Stomach (tissue), 9 donors: ENCODE results near the gene TTLL8. TPM values are rescaled to one million over a fixed set of nuclear protein-coding genes. Genes with fewer than 3 reads are reported as not detected.

Experiments used
- DNase-seq, 2 donors: peaks; one replicate each; pipeline versions ENCODE4 v3.0.0 to v3.0.0-alpha.2; 2013 to 2019
- H3K27ac ChIP-seq, 5 donors: fragments of 200-600 bp in 4 of 5; sonication (generic) in 4 of 5; one replicate each; pipeline ENCODE4 v1.5.1; 2013 to 2019; ENCODE audit warnings: mild to moderate bottlenecking in 1 of 5, moderate library complexity in 1 of 5
- H3K27me3 ChIP-seq, 3 donors: fragments of 200-600 bp; sonication (generic); one replicate each; pipeline ENCODE4 v1.5.1; 2017 to 2019; ENCODE audit warnings: mixed run types in 1 of 3
- H3K36me3 ChIP-seq, 4 donors: fragments of 200-600 bp; sonication (generic); 1 replicate in 3 of 4; 2 replicates in 1 of 4; pipeline ENCODE4 v1.5.1; 2016 to 2019
- H3K4me1 ChIP-seq, 4 donors: fragments of 200-600 bp; sonication (generic); one replicate each; pipeline ENCODE4 v1.5.1; 2016 to 2019
- H3K4me3 ChIP-seq, 4 donors: fragments of 200-600 bp; sonication (generic) in 3 of 4; one replicate each; pipeline ENCODE4 v1.5.1; 2016 to 2019; ENCODE audit warnings: mild to moderate bottlenecking in 1 of 4
- H3K9me3 ChIP-seq, 4 donors: fragments of 200-600 bp; sonication (generic); one replicate each; pipeline ENCODE4 v1.5.1; 2016 to 2019
- CTCF ChIP-seq, 7 experiments: fragments of 450-650 bp in 4 of 7; fragments of 200-600 bp in 3 of 7; sonication (generic) in 3 of 7; IDR thresholded peaks; one replicate each; pipeline ENCODE4 v1.5.1; 2016 to 2019; ENCODE audit warnings: antibody characterized with exemption in 7 of 7, control low read depth in 2 of 7, mild to moderate bottlenecking in 1 of 7
- EP300 ChIP-seq: sonication (generic); formaldehyde crosslinking; IDR thresholded peaks from one replicate; pipeline ENCODE4 v1.6.1; 2017; ENCODE audit warnings: antibody characterized with exemption
- POLR2A ChIP-seq, 4 donors: fragments of 450-650 bp; IDR thresholded peaks; one replicate each; pipeline ENCODE4 v1.6.1; 2016; ENCODE audit warnings: antibody characterized with exemption in 4 of 4, control low read depth in 2 of 4, mild to moderate bottlenecking in 1 of 4, moderate library complexity in 1 of 4
- POLR2AphosphoS5 ChIP-seq, 3 donors: sonication (generic); formaldehyde crosslinking; IDR thresholded peaks; one replicate each; pipeline ENCODE4 v1.6.1; 2016; ENCODE audit warnings: antibody characterized with exemption in 3 of 3
- WGBS, 5 donors: extraction: QIAGEN DNeasy Blood & Tissue Kit in 3 of 5; methylation state at CpG; one replicate each; pipeline versions ENCODE4 v1.1.5 to v1.1.7; 2013 to 2018; 5-methylcytosine and 5-hydroxymethylcytosine counted together
- intact Hi-C: fragments of 100-400 bp; cut with DNase I; formaldehyde crosslinking; loops from one replicate; pipeline ENCODE4 v1.15.1; 2023; ENCODE audit warnings: low total_unique reads
- polyA plus RNA-seq, 3 donors: library from polyadenylated mRNA; stranded (reverse); fragments of 200-250 nt; gene quantifications; one replicate each; pipeline ENCODE4 v1.2.3, GENCODE V29; 2013
- total RNA-seq, 5 donors: library from RNA; depleted of rRNA; stranded (reverse); fragments of >200 nt; gene quantifications; one replicate each; pipeline versions ENCODE4 v1.1.0 to v1.2.3, GENCODE V29; 2014 to 2016
- donor health status: healthy with polysubstance abuse.
- donor health status: Bipolar disorder and iron deficiency.
- donor health status: healthy.

TTLL8 gene
- total and polyA plus RNA-seq, 8 donors = not detected

DNA sequence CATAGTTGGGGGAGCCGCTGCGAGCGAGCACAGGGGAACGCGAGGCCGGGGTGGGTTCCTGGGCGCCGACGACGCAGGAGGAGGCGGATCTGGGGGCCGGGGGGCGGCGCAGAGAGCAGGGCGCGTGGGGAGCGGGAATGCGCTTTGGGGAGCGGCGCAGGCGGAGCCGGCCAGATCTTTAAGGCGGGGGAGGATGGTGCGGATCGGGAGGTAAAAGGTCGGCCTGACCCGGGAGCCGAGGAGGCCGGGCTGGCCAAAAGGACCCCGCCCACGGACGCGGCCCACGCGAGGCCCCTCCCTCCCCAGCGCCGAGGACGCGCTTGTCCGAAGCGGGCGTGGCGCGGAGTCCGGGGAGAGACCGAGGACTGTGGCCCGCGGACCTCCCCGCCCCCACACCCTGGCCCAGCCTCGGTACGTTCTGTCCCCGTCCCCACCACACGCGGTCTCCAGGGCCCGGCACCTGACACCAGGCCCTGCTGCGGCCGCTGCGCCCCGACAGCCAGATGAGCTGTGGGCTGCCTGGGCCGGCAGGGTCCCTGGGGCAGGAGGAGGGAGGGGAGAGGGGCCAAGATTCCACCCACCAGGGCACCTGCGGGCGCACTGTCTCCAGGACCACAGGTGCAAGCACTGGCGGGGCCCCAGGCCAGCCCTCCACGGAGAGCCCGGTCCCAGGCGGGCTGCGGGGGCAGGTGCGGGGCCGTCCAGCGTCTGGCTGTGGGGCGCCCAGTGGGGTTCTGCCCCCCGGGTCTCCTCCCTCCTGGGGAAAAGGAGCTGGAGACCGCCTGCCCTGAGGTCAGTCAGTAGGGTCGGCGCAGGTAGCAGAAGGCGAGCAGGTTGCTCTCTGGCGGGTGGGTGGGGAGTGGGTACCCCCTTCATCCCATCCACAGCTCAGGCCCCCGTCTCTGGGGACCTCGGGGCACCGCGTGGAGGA is 86.6 kb downstream of the TTLL8 start:
- H3K36me3 ChIP-seq = no peaks in the 10 kb centered on the region
- H3K27ac ChIP-seq = peak overlapping the region; percentile 90 to 98 (median 97)
- H3K4me3 ChIP-seq = peak overlapping the region; percentile 44 to 54 (median 48)
- H3K27me3 ChIP-seq = peaks cover 0 to 11% (median 0%) of the 10 kb centered on the region in 3 donors
- TF ChIP-seq CTCF (IDR thresholded peaks at IDR 0.05) = no peak
- TF ChIP-seq POLR2AphosphoS5 (IDR thresholded peaks at IDR 0.05) = peak in 1 of 3 donors; percentile 86
- TF ChIP-seq EP300 = no peak
- no peak for TF ChIP-seq POLR2A (IDR thresholded peaks at IDR 0.05)
- H3K4me1 ChIP-seq = peaks cover 47 to 70% (median 60%) of the 10 kb centered on the region in 4 donors
- intact Hi-C loops = no loop called here
- no peaks in the 10 kb centered on the region for H3K9me3 ChIP-seq
- WGBS, 5 donors = 6 to 19% (median 12%) methylated on average over 35 to 81 of the region's 81 CpGs
- peak; percentile 89 to 93 for DNase-seq

DNA sequence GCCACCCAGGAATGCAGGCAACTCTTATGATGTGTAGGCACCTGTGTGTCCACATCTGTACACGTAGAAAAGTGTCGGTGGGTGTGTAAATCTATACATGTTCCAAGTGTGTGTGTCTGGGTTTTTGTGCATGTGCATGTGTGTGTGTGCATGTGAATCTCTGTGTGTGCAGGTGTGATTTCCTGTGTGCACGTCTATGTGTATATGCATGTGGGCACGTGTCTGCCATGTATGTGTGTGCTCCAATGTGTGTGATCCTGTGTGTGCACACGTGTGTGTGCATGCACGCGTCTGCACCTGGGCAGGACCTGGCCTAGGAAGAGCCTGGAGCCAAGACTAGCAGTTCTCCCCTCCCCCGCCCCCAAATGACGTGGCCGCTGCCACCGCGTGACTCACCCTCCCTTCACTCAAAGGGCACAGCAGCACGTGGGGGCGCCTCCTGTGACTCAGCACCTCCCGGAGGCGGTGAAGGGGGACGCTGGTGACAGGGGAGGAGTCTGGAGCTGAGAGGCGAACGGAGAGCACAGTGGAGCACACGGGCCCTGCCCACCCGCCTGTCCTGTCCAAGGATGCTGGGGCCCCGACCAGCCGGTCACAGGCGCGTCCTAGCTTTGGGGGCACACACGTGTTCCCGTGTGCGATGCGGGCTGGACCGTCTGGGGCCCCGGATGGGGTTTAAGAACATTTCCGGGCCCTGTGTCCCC is 87.4 kb downstream of the TTLL8 start:
- Histone ChIP-seq H3K4me3 (peak overlapping the region; percentile 44 to 54 (median 48)), H3K9me3 (no peaks in the 10 kb centered on the region), H3K27ac (peak overlapping the region; percentile 94 to 98 (median 98)), H3K27me3 (peaks cover 0 to 11% (median 0%) of the 10 kb centered on the region in 3 donors), H3K4me1 (peaks cover 55 to 70% (median 66%) of the 10 kb centered on the region in 4 donors), H3K36me3 (peaks cover 0 to 2% (median under 1%) of the 10 kb centered on the region in 4 donors)
- 6 to 14% (median 7%) methylated on average over 15 to 32 of the region's 32 CpGs for WGBS, 5 donors
- TF ChIP-seq CTCF (IDR thresholded peaks at IDR 0.05) (no peak), POLR2A (IDR thresholded peaks at IDR 0.05) (peak in 2 of 4 donors; percentile 72 to 78), POLR2AphosphoS5 (IDR thresholded peaks at IDR 0.05) (peak; percentile 96 to 98 (median 97)), EP300 (peak; percentile 70)
- peak; percentile 96 to 98 for DNase-seq
- intact Hi-C loops = no loop called here

- Histone ChIP-seq H3K4me1 (peaks cover 63 to 77% (median 73%) of the 10 kb centered on the region in 4 donors), H3K27me3 (peaks cover 0 to 11% (median 0%) of the 10 kb centered on the region in 3 donors), H3K36me3 (peaks cover 4 to 9% (median 6%) of the 10 kb centered on the region in 4 donors), H3K4me3 (no peak overlapping the region), H3K27ac (peak overlapping the region; percentile 94 to 98 (median 98)), H3K9me3 (no peaks in the 10 kb centered on the region)
- 77 to 90% (median 82%) methylated on average over 3 to 8 of the region's 8 CpGs for WGBS, 5 donors
- intact Hi-C loops = no loop called here
- TF ChIP-seq CTCF (IDR thresholded peaks at IDR 0.05) (no peak), EP300 (no peak), POLR2AphosphoS5 (IDR thresholded peaks at IDR 0.05) (no peak), POLR2A (IDR thresholded peaks at IDR 0.05) (no peak)
- peak; percentile 21 to 26 for DNase-seq
These were observed 88.2 kb downstream of the TTLL8 start for GRCh38 chr22:49969751-49970527.
